GM18909 (cell line): ENCODE results near the gene REEP3.
A peak's percentile ranks its signal among the peaks of the same experiment; 100 is the strongest.

Experiments
- ATAC-seq: cut with Tn5 transposase; IDR thresholded peaks from one replicate; pipeline ENCODE4 v1.9.1; 2021; ENCODE audit warnings: mild to moderate bottlenecking; ENCODE audit not compliant: unreplicated experiment, poor library complexity

The REEP3 gene

DNA sequence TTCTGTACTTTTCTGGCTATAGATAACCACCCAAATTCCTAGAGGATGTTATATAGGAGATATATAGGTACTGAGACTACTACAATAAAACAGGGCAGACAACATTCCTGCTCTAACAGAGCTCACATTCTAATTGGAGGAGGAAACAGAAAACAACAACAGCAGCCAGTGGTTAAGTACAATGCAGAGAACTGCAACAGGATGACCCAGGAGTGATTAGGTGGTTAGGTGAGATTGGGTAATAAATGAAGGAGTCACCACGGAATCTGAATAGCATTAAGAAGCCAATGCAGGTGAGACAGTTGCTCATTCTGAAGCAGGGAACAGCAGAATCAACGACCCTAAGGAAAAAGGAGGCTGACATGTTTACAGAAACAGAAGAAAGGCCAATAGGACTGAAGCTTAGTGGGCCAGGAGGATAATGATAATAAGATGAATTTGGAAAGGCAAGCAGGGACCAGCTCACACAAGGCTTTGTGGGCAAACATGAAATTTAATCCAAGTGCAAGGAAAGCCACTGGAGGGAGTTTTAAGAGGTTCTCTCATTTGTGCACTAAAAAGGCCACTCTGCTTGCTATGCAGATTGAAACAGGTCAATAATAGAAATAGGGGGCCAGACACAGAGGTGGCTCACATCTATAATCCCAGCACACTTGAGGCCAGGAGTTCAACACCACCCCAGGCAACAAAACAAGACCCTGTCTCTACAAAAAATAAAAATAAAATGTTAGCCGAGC lies 16.9 kb upstream of the REEP3 start:
- ATAC-seq = no peak

- no peak for ATAC-seq
Observed at GRCh38 chr10:63505562-63505961, 15.6 kb upstream of the REEP3 start.

GRCh38 chr10:63506554-63506953 lies 14.6 kb upstream of the REEP3 start:
- no peak for ATAC-seq

- no peak for ATAC-seq
Observed at GRCh38 chr10:63515002-63515763, 6.0 kb upstream of the REEP3 start.

DNA sequence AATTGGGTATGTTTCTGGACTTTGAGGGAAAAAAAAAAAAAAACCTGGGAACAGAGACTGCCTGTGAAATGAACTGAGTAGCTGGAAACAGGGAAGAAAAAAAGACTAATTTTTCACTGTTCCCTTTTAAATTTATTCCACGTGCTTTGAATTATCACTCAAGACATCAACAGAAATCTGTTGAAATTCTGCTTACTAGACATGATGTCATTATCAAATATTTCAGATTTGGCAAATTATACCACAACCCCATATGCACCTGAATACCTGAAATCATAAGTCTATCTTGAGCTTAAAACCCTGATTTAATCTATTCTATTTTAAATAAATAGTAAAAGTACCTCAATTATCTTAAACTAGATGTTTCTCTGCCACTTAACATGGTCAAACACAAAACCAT lies 5.0 kb upstream of the REEP3 start:
- no peak for ATAC-seq

GRCh38 chr10:63518690-63519288 lies 2.4 kb upstream of the REEP3 start:
- no peak for ATAC-seq

DNA sequence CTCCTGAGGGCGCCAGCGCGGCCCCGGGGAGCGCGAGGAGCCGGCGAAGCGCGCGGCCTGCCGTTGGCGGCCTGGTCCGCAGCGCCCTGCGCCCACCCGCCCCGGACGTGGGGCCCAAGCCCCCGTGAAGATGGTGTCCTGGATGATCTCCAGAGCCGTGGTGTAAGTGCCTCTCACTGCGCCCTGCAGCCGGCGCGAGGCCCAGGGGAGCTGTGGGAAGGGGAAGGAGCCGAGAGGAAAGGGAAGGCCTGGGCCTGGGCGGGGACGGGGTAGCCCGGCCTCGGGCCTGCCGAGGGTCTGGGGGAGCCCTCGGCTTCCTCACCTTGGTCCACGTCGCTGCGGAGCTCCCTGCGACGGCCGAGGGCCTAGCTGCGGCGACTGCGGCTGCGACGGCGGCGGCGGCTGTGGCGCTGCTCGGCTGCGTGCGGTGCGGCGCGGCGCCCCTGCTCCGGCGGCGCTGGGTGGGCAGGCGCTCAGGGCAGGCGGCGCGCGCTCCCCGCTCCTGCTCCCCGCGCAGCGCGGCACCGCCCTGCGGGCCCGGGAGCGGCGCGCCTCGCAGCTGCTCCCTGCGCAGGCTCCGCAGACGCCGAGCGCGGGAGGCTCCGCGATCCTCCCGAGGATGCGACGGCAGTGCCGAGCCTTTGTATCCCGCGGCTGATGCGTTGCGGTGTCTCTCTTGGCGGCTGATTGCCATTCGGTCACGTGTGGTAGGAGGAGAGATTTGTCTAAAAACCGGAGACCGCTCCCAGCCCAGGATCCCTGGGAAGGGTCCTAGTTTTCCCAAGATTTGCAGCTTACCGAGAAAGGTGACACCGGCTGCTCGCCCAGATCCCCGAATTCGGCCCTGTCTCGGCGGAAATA lies 445 bp downstream of the REEP3 start:
- ATAC-seq = peak; percentile 67

GRCh38 chr10:63522277-63522687 lies 1.1 kb downstream of the REEP3 start:
- ATAC-seq = no peak

- no peak for ATAC-seq
Observed at GRCh38 chr10:63522995-63523394, 1.8 kb downstream of the REEP3 start.

DNA sequence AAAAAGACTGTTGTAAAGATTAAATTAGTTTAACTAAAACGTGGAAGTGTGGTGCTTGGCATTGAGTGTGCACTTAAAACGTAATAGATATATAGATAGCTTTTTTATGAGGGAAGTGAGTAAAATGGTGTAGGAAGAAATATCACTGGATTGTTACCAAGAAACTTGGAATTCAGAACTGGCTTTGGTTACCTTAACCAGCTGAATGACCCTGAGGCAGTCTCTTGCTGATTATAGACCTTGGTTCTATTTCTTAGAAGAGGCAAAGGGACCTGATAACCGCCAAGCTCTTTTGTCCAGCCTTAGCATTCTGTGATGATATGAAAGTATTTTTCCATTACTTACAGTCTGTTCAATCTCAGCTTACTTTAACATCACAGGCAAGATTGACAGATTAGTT lies 3.8 kb downstream of the REEP3 start:
- ATAC-seq = no peak

- ATAC-seq = no peak
Observed at GRCh38 chr10:63527401-63527800, 6.2 kb downstream of the REEP3 start.

DNA sequence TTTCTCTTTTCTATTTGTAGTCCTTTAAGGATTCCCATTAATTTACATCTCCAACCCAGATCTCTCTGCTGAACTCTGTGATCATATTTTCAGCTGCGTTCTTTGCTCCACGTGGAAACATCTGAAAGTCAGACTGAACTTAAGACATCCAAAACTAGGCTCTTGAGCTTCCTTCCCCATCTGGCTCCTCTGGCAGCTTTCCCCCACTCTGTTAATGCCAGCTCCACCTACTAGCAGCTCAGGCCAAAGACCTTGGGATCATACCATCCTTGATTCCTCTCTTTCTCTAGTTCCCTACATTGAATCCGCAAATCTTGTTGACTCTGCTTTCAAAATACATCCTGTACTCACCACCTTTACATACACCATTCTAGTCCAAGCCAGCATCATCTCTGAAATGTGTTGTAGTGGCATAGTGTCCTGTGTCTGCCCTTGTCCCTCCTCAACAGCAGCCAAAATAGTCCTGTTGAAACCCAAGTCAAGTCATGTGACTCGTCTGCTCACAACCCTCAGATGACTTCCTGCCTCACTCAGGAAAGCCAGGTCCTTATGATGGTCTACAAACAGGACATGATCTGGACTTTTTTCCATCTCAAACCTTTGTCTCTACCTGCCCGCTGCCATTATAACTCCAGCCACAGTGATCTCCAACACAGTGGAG lies 7.0 kb downstream of the REEP3 start:
- no peak for ATAC-seq

GRCh38 chr10:63530409-63530808 lies 9.2 kb downstream of the REEP3 start:
- ATAC-seq = no peak

DNA sequence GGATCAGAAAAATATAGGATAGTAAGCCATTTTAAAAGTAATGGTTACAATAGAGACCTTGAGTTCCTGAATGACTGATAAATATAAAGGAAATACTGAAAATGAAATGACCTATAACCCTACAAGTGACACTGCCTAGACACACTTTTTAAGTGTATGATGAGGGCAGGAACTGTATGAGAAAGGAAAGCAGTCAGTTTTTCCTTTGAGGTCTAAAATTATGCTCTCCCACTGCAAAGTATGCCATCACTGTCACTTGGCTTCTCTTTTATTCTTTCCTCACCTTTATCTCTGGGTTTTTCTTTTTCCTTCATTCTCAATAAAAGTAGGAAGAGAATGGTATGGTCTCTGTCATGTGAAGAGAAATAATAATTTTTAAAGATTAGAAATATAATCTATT lies 13.5 kb downstream of the REEP3 start:
- no peak for ATAC-seq

GRCh38 chr10:63536698-63537097 lies 15.5 kb downstream of the REEP3 start:
- no peak for ATAC-seq

GRCh38 chr10:63537536-63537935 lies 16.3 kb downstream of the REEP3 start:
- ATAC-seq = no peak

DNA sequence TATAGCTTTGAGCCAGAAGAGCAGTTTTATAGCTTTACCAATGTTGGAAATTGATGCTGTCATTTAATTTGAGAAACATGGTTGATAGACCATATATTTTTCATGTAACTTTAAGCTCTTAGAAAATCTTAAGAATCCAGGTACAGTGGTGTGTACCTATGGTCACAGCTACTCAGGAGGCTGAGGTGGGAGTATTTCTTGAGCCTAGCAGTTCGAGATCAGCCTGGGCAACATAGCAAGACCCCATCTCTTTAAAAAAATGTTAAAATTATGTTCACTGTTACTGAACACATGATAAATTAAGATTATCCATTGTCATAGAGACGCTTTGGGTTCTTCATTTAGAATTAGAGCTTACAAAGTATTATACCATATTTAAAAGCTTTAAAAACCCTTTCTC lies 18.2 kb downstream of the REEP3 start:
- no peak for ATAC-seq

DNA sequence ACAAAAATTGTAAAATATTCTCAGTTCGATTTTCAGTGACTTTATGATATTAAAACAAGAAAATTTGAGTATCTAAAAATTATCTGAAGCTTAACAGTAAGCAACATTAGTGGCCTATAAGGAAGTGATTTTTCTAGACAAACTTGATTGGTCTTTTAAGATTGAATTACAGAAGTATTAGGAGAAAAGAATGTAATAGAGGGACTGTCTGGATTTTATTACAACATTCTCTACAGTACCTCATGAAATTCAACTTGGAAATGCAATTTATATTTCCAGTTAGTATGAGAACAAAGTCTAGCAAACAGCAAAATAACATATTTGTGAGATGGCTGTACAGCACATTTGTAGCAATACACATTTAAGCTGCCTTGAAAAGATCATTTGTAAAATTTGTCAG lies 18.8 kb downstream of the REEP3 start:
- ATAC-seq = no peak

- no peak for ATAC-seq
Observed at GRCh38 chr10:63542835-63543575, 21.8 kb downstream of the REEP3 start.
